ENCODE data around the gene BCL11A. TPM values are rescaled to one million over a fixed set of nuclear protein-coding genes. Genes with fewer than 3 reads are reported as not detected.

BCL11A gene
- total RNA-seq, 1 experiment from 2014 or later: 91.4 TPM

- Histone ChIP-seq H2AK5ac (ENCODE audit: insufficient read length, low read length) (no peak overlapping the region), H3K27me3 (ENCODE audit: insufficient read depth, low read length) (no peaks in the 10 kb centered on the region), H2BK12ac (ENCODE audit: insufficient read length, low read depth, low read length) (no peak overlapping the region), H3K4me1 (ENCODE audit: insufficient read depth, low read length) (0 out of 2 replicates have a peak, but pooled peaks cover under 1% of the 10 kb centered on the region), H2BK15ac (ENCODE audit: low read depth, low read length) (no peak overlapping the region), H3K79me2 (ENCODE audit: insufficient read depth, low read length) (peaks cover 28% of the 10 kb centered on the region; the same call in 1 of the 2 replicates), H3K23me2 (ENCODE audit: insufficient read length, low read depth, low read length, poor library complexity, severe bottlenecking) (peaks cover 36% of the 10 kb centered on the region), H3K9me3 (ENCODE audit: control insufficient read depth, low read depth, low read length) (no peaks in the 10 kb centered on the region), H3K27ac (ENCODE audit: insufficient read length, low read depth, low read length) (peak overlapping the region; percentile 9), H2BK20ac (ENCODE audit: low read depth, low read length, poor library complexity, severe bottlenecking) (no peak overlapping the region), H3T11ph (ENCODE audit: low read length) (no peak overlapping the region), H4K91ac (ENCODE audit: insufficient read length, low read depth, low read length) (no peak overlapping the region), H3K79me1 (ENCODE audit: insufficient read depth, low read depth, low read length, poor library complexity, severe bottlenecking) (no peaks in the 10 kb centered on the region), H3K14ac (ENCODE audit: insufficient read depth, low read length) (peak overlapping the region; percentile 36; the same call in 1 of the 2 replicates), H2AFZ (ENCODE audit: low read length) (no peak overlapping the region), H3K4ac (ENCODE audit: low read depth, low read length) (no peak overlapping the region), H2BK5ac (ENCODE audit: insufficient read length, low read length) (no peak overlapping the region), H4K20me1 (ENCODE audit: control insufficient read depth, insufficient read depth, insufficient read length) (no peaks in the 10 kb centered on the region), H4K5ac (ENCODE audit: insufficient read length, low read depth, low read length) (no peak overlapping the region), H2BK120ac (ENCODE audit: low read depth, low read length, poor library complexity, severe bottlenecking) (no peak overlapping the region), H3K18ac (ENCODE audit: insufficient read length, low read depth, low read length) (peak overlapping the region; percentile 30), H3K9ac (ENCODE audit: extremely low read depth, insufficient read length, low read length) (peak overlapping the region; percentile 58), H3K4me2 (ENCODE audit: insufficient read depth, insufficient read length, low read length) (peak overlapping the region; percentile 94), H4K8ac (replicated peaks; ENCODE audit: insufficient read length, low read depth, low read length) (no peak overlapping the region), H3K56ac (ENCODE audit: insufficient read length, low read depth, low read length) (no peak overlapping the region), H3K23ac (ENCODE audit: insufficient read length, low read depth, low read length) (no peak overlapping the region)
- H3K4me1 Mint-ChIP-seq: peaks cover 40 to 42% of the 10 kb centered on the region in 2 experiments
- peak overlapping the region; percentile 95 for H3K4me3 Mint-ChIP-seq
- TF ChIP-seq, protein P1, sequence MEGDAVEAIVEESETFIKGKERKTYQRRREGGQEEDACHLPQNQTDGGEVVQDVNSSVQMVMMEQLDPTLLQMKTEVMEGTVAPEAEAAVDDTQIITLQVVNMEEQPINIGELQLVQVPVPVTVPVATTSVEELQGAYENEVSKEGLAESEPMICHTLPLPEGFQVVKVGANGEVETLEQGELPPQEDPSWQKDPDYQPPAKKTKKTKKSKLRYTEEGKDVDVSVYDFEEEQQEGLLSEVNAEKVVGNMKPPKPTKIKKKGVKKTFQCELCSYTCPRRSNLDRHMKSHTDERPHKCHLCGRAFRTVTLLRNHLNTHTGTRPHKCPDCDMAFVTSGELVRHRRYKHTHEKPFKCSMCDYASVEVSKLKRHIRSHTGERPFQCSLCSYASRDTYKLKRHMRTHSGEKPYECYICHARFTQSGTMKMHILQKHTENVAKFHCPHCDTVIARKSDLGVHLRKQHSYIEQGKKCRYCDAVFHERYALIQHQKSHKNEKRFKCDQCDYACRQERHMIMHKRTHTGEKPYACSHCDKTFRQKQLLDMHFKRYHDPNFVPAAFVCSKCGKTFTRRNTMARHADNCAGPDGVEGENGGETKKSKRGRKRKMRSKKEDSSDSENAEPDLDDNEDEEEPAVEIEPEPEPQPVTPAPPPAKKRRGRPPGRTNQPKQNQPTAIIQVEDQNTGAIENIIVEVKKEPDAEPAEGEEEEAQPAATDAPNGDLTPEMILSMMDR (conservative IDR thresholded peaks at IDR 0.05): no peak
- DNase-seq: no peak
- peak overlapping the region; percentile 95 to 99 (median 97) for H3K27ac Mint-ChIP-seq
- peaks cover 16 to 48% (median 25%) of the 10 kb centered on the region in 3 experiments; a peak in 6 of 7 replicates for H3K36me3 Mint-ChIP-seq (ENCODE audit: insufficient read depth in 1 of 3, low read depth in 3 of 3)
- no peaks in the 10 kb centered on the region for H3K9me3 Mint-ChIP-seq
- no peaks in the 10 kb centered on the region for H3K27me3 Mint-ChIP-seq (ENCODE audit: low read depth)
- no CpG with 5 or more reads among the region's 13 CpGs for WGBS (ENCODE audit: extremely low coverage, insufficient read length, low lambda C conversion rate)
Measured at GRCh38 chr2:60549928-60550177, 3.6 kb downstream of the BCL11A start.
